SK-N-SH (cell line): ENCODE data around the gene SPEF2. TPM values are rescaled to one million over a fixed set of nuclear protein-coding genes. Genes with fewer than 3 reads are reported as not detected.

Experiments used
- CTCF ChIA-PET: fragments of 300-600, 350-600 bp; formaldehyde crosslinking; extraction: SDS; loops from one replicate; lab custom pipeline; 2021; lab: Yijun Ruan, JAX
- POLR2A ChIA-PET: fragments of 350-600 bp; sonication (Branson Sonifier 250); formaldehyde crosslinking; extraction: SDS; loops from one replicate; lab custom pipeline; 2020; ENCODE audit warnings: antibody characterized with exemption, inconsistent platforms; lab: Yijun Ruan, JAX
- DNase-seq: peaks from one replicate; pipeline ENCODE4 v3.0.0; 2012
- H2AFZ ChIP-seq: fragments of 200-600 bp; sonication (generic); 2 replicates; pipeline ENCODE4 v1.8.1; 2016; ENCODE audit warnings: antibody characterized with exemption, mild to moderate bottlenecking, low read depth
- H3F3A ChIP-seq: fragments of 200-600 bp; sonication (generic); replicated peaks from 2 replicates; pipeline ENCODE3; 2016; ENCODE audit warnings: antibody characterized with exemption, mild to moderate bottlenecking; ENCODE audit not compliant: insufficient read depth
- H3K27ac ChIP-seq, 2 experiments: fragments of 200-500 bp in 1 of 2; fragments of 200-600 bp in 1 of 2; sonication (Bioruptor generic) in 1 of 2; sonication (generic), shearing (Covaris generic) in 1 of 2; 2 replicates each; pipeline versions ENCODE4 v1.5.1 to v1.6.1; 2014 to 2016; ENCODE audit warnings: low read depth in 2 of 2, inconsistent platforms in 1 of 2, low read length in 1 of 2, mild to moderate bottlenecking in 1 of 2, mixed read lengths in 1 of 2
- H3K27me3 ChIP-seq: fragments of 200-600 bp; sonication (generic), shearing (Covaris generic); 2 replicates; pipeline ENCODE4 v1.6.1; 2016; ENCODE audit warnings: mixed run types; ENCODE audit not compliant: insufficient read depth
- H3K36me3 ChIP-seq, 2 experiments: fragments of 200-500 bp in 1 of 2; fragments of 200-600 bp in 1 of 2; sonication (Bioruptor generic) in 1 of 2; sonication (generic) in 1 of 2; replicated peaks in 1 of 2; 2 replicates each; pipeline versions ENCODE3 to v1.5.1; 2014 to 2016; ENCODE audit warnings: low read length in 1 of 2, mild to moderate bottlenecking in 1 of 2; ENCODE audit not compliant: insufficient read depth in 2 of 2, control insufficient read depth in 1 of 2
- H3K4me1 ChIP-seq, 2 experiments: fragments of 200-500 bp in 1 of 2; fragments of 200-600 bp in 1 of 2; sonication (Bioruptor generic) in 1 of 2; sonication (generic), shearing (Covaris generic) in 1 of 2; 2 replicates each; pipeline versions ENCODE4 v1.5.1 to v1.6.1; 2014 to 2016; ENCODE audit warnings: low read depth in 1 of 2, low read length in 1 of 2, mixed run types in 1 of 2; ENCODE audit not compliant: insufficient read depth in 2 of 2, control insufficient read depth in 1 of 2
- H3K4me2 ChIP-seq: fragments of 200-600 bp; sonication (generic), shearing (Covaris generic); 2 replicates; pipeline ENCODE4 v1.6.1; 2017; ENCODE audit warnings: mixed run types
- H3K4me3 ChIP-seq, 2 experiments: fragments of 200-500 bp in 1 of 2; fragments of 200-600 bp in 1 of 2; sonication (Bioruptor generic) in 1 of 2; sonication (generic), shearing (Covaris generic) in 1 of 2; 2 replicates each; pipeline versions ENCODE4 v1.5.1 to v1.8.1; 2014 to 2016; ENCODE audit warnings: low read depth in 2 of 2, inconsistent platforms in 1 of 2, low read length in 1 of 2, mild to moderate bottlenecking in 1 of 2, mixed read lengths in 1 of 2, moderate library complexity in 1 of 2
- H3K79me2 ChIP-seq: fragments of 200-600 bp; sonication (generic); 2 replicates; pipeline ENCODE4 v1.8.1; 2017; ENCODE audit warnings: mild to moderate bottlenecking; ENCODE audit not compliant: insufficient read depth
- H3K9ac ChIP-seq: fragments of 200-600 bp; sonication (generic); 2 replicates; pipeline ENCODE4 v1.6.1; 2017; ENCODE audit warnings: mixed run types
- H3K9me2 ChIP-seq: fragments of 200-600 bp; sonication (generic); 2 replicates; pipeline ENCODE4 v1.6.1; 2017; ENCODE audit warnings: mixed run types
- H3K9me3 ChIP-seq: fragments of 200-600 bp; sonication (generic); 2 replicates; pipeline ENCODE4 v1.6.1; 2017; ENCODE audit warnings: mixed run types, mild to moderate bottlenecking, moderate library complexity
- H4K20me1 ChIP-seq: fragments of 200-600 bp; sonication (generic); 2 replicates; pipeline ENCODE4 v1.6.1; 2017; ENCODE audit warnings: mild to moderate bottlenecking, mixed run types; ENCODE audit not compliant: insufficient read depth
- EP300 ChIP-seq, 2 experiments: IDR thresholded peaks; 2 replicates each; pipeline versions ENCODE4 v1.4.0 to v1.6.1; 2012; ENCODE audit warnings: borderline replicate concordance in 1 of 2, low read depth in 1 of 2, low read length in 1 of 2
- EZH2phosphoT487 ChIP-seq: fragments of 200-600 bp; sonication (generic); IDR thresholded peaks from 2 replicates; pipeline ENCODE4 v1.6.1; 2017; ENCODE audit warnings: low read depth, mixed run types, mild to moderate bottlenecking, antibody characterized with exemption, moderate library complexity, borderline replicate concordance
- FOSL2 ChIP-seq: IDR thresholded peaks from 2 replicates; pipeline ENCODE4 v1.4.0; 2012; ENCODE audit warnings: low read depth, mild to moderate bottlenecking, moderate library complexity, borderline replicate concordance
- FOXM1 ChIP-seq: IDR thresholded peaks from 2 replicates; pipeline ENCODE4 v1.4.0; 2012; ENCODE audit warnings: low read depth, mild to moderate bottlenecking
- GATA2 ChIP-seq: sonication (generic); formaldehyde crosslinking; IDR thresholded peaks from 2 replicates; pipeline ENCODE4 v1.5.0; 2020; ENCODE audit warnings: mild to moderate bottlenecking, missing genetic modification reagents
- MEF2A ChIP-seq: IDR thresholded peaks from 2 replicates; pipeline ENCODE4 v1.4.0; 2012; ENCODE audit warnings: low read depth, borderline replicate concordance
- MXI1 ChIP-seq: IDR thresholded peaks from 2 replicates; pipeline ENCODE4 v1.6.1; 2012; ENCODE audit warnings: mild to moderate bottlenecking, low read depth, low read length, improper control_type of control experiment
- POLR2AphosphoS5 ChIP-seq: IDR thresholded peaks from 2 replicates; pipeline ENCODE4 v1.6.1; 2012; ENCODE audit warnings: low read depth, low read length
- RCOR1 ChIP-seq: fragments of 150-350 bp; IDR thresholded peaks from 2 replicates; pipeline ENCODE4 v1.6.1; 2017; ENCODE audit warnings: antibody characterized with exemption, low read length
- RFX5 ChIP-seq: IDR thresholded peaks from 2 replicates; pipeline ENCODE4 v1.6.1; 2012; ENCODE audit warnings: mild to moderate bottlenecking, improper control_type of control experiment, low read length
- SIN3A ChIP-seq: IDR thresholded peaks from 2 replicates; pipeline ENCODE4 v1.6.1; 2012; ENCODE audit warnings: low read depth, mild to moderate bottlenecking, low read length, moderate library complexity, borderline replicate concordance
- SMC3 ChIP-seq: IDR thresholded peaks from 2 replicates; pipeline ENCODE4 v1.6.1; 2012; ENCODE audit warnings: low read depth, low read length, improper control_type of control experiment
- TCF12 ChIP-seq: IDR thresholded peaks from 2 replicates; pipeline ENCODE4 v1.4.0; 2012
- YY1 ChIP-seq: IDR thresholded peaks from 2 replicates; pipeline ENCODE4 v1.4.0; 2012; ENCODE audit warnings: low read depth, mild to moderate bottlenecking
- WGBS: methylation state at CpG from one replicate; pipeline ENCODE4 v1.1.6; 2017; ENCODE audit warnings: low lambda C conversion rate; 5-methylcytosine and 5-hydroxymethylcytosine counted together
- polyA plus RNA-seq, 3 experiments: library from polyadenylated mRNA; depleted of rRNA; stranded (reverse); fragments of >200 nt; gene quantifications; 2 replicates each; pipeline ENCODE4 v1.2.3, GENCODE V29; 2012
- TF ChIP-seq, protein P1 (sequence below): IDR thresholded peaks from 2 replicates; pipeline ENCODE4 v1.4.0; 2012; ENCODE audit warnings: low read depth, borderline replicate concordance
- TF ChIP-seq, protein P2 (sequence below): fragments of 150-350 bp; IDR thresholded peaks from 2 replicates; pipeline ENCODE4 v1.6.1; 2016; ENCODE audit warnings: mild to moderate bottlenecking, low read depth, low read length
- TF ChIP-seq, protein P3 (sequence below): fragments of 200-600 bp; sonication (generic); IDR thresholded peaks from 2 replicates; pipeline ENCODE4 v1.6.1; 2017; ENCODE audit warnings: antibody characterized with exemption, mild to moderate bottlenecking, moderate library complexity
- TF ChIP-seq, protein P4 (sequence below): fragments of 150-350 bp; IDR thresholded peaks from 2 replicates; pipeline ENCODE4 v1.6.1; 2017; ENCODE audit warnings: antibody characterized with exemption, low read length, low read depth, borderline replicate concordance

SPEF2 gene
- polyA plus RNA-seq, 1 of the 3 experiments (the other 2 are of a cell fraction): 1.6 TPM

- TF ChIP-seq, protein P1, sequence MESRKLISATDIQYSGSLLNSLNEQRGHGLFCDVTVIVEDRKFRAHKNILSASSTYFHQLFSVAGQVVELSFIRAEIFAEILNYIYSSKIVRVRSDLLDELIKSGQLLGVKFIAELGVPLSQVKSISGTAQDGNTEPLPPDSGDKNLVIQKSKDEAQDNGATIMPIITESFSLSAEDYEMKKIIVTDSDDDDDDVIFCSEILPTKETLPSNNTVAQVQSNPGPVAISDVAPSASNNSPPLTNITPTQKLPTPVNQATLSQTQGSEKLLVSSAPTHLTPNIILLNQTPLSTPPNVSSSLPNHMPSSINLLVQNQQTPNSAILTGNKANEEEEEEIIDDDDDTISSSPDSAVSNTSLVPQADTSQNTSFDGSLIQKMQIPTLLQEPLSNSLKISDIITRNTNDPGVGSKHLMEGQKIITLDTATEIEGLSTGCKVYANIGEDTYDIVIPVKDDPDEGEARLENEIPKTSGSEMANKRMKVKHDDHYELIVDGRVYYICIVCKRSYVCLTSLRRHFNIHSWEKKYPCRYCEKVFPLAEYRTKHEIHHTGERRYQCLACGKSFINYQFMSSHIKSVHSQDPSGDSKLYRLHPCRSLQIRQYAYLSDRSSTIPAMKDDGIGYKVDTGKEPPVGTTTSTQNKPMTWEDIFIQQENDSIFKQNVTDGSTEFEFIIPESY: no peak
- no peak for TF ChIP-seq EP300 (IDR thresholded peaks at IDR 0.05; ENCODE audit: borderline replicate concordance in 1 of 2, low read depth in 1 of 2, low read length in 1 of 2)
- TF ChIP-seq TCF12: no peak
- TF ChIP-seq SMC3: no peak
- TF ChIP-seq EZH2phosphoT487: no peak
- TF ChIP-seq, protein P2, sequence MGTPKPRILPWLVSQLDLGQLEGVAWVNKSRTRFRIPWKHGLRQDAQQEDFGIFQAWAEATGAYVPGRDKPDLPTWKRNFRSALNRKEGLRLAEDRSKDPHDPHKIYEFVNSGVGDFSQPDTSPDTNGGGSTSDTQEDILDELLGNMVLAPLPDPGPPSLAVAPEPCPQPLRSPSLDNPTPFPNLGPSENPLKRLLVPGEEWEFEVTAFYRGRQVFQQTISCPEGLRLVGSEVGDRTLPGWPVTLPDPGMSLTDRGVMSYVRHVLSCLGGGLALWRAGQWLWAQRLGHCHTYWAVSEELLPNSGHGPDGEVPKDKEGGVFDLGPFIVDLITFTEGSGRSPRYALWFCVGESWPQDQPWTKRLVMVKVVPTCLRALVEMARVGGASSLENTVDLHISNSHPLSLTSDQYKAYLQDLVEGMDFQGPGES: no peak
- TF ChIP-seq GATA2 (CRISPR knock-in tag): no peak
These were observed 47.4 kb downstream of the SPEF2 start (continued) for GRCh38 chr5:35665096-35665495.

DNA sequence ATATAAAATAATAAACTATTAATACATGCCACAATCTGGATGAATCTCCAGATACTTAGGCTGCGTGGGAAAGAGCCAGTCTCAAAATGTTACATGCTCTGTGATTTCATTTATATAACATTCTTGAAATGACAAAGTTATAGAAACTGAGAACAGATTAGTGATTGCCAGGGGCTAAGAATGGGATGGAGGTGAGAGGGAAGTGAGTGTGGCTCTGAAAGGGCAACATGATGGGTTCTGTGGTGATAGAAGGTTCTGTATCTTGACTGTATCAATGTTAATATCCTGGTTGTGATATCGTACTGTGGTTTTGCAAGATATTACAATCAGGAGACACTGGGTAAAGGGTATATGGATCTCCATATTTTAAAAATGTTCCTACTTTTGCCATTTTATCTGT is 50.7 kb downstream of the SPEF2 start:
- no peak overlapping the region for H3K9ac ChIP-seq
- no peaks in the 10 kb centered on the region for H3K9me2 ChIP-seq
- ChIA-PET CTCF (no interaction called here), POLR2A (no interaction called here)
- H3K27ac ChIP-seq: no peak overlapping the region
- no peaks in the 10 kb centered on the region for H3K9me3 ChIP-seq
- H2AFZ ChIP-seq: no peak overlapping the region
- no peaks in the 10 kb centered on the region for H3K27me3 ChIP-seq
- no peaks in the 10 kb centered on the region for H3K79me2 ChIP-seq
- 74% methylated on average over 2 of the region's 2 CpGs for WGBS
- no peak overlapping the region for H3K4me2 ChIP-seq
- no peaks in the 10 kb centered on the region for H3K36me3 ChIP-seq
- no peaks in the 10 kb centered on the region for H3F3A ChIP-seq
- TF ChIP-seq EZH2phosphoT487: no peak
- no peak for TF ChIP-seq FOSL2
- TF ChIP-seq RCOR1: no peak
- TF ChIP-seq MEF2A: no peak
- H3K4me3 ChIP-seq: no peak overlapping the region
- H3K4me1 ChIP-seq: no peaks in the 10 kb centered on the region
- DNase-seq: no peak
- no peaks in the 10 kb centered on the region for H4K20me1 ChIP-seq

- Histone ChIP-seq H3K79me2 (no peaks in the 10 kb centered on the region), H3K27ac (no peak overlapping the region), H2AFZ (no peak overlapping the region), H3F3A (no peaks in the 10 kb centered on the region), H3K4me1 (no peaks in the 10 kb centered on the region), H3K4me3 (no peak overlapping the region), H3K9me2 (no peaks in the 10 kb centered on the region), H4K20me1 (no peaks in the 10 kb centered on the region), H3K9ac (no peak overlapping the region), H3K4me2 (no peak overlapping the region), H3K27me3 (no peaks in the 10 kb centered on the region), H3K36me3 (no peaks in the 10 kb centered on the region), H3K9me3 (no peaks in the 10 kb centered on the region)
- ChIA-PET CTCF (interaction anchor here (1.2 kb wide), 1 partner anchor 18 kb away, joined by 5 read pairs; no protein-coding TSS in a partner anchor), POLR2A (no interaction called here)
- DNase-seq: no peak
- 87% methylated on average over 2 of the region's 2 CpGs for WGBS
- no peak for TF ChIP-seq SIN3A
- no peak for TF ChIP-seq YY1
- no peak for TF ChIP-seq RFX5
- no peak for TF ChIP-seq POLR2AphosphoS5
- no peak for TF ChIP-seq TCF12
- no peak for TF ChIP-seq FOXM1
- TF ChIP-seq, protein P3, sequence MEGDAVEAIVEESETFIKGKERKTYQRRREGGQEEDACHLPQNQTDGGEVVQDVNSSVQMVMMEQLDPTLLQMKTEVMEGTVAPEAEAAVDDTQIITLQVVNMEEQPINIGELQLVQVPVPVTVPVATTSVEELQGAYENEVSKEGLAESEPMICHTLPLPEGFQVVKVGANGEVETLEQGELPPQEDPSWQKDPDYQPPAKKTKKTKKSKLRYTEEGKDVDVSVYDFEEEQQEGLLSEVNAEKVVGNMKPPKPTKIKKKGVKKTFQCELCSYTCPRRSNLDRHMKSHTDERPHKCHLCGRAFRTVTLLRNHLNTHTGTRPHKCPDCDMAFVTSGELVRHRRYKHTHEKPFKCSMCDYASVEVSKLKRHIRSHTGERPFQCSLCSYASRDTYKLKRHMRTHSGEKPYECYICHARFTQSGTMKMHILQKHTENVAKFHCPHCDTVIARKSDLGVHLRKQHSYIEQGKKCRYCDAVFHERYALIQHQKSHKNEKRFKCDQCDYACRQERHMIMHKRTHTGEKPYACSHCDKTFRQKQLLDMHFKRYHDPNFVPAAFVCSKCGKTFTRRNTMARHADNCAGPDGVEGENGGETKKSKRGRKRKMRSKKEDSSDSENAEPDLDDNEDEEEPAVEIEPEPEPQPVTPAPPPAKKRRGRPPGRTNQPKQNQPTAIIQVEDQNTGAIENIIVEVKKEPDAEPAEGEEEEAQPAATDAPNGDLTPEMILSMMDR: no peak
- no peak for TF ChIP-seq FOSL2
- TF ChIP-seq MXI1: no peak
- TF ChIP-seq, protein P4, sequence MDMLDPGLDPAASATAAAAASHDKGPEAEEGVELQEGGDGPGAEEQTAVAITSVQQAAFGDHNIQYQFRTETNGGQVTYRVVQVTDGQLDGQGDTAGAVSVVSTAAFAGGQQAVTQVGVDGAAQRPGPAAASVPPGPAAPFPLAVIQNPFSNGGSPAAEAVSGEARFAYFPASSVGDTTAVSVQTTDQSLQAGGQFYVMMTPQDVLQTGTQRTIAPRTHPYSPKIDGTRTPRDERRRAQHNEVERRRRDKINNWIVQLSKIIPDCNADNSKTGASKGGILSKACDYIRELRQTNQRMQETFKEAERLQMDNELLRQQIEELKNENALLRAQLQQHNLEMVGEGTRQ: no peak
- TF ChIP-seq RCOR1: no peak
- TF ChIP-seq, protein P1: no peak
These were observed 51.1 kb downstream of the SPEF2 start for GRCh38 chr5:35668794-35669193.
